Upper lobe of right lung (tissue), 1 donor: ENCODE data around the gene PERCC1. TPM values are rescaled to one million over a fixed set of nuclear protein-coding genes. Genes with fewer than 3 reads are reported as not detected.

Experiments
- ATAC-seq: fragments of 200-7000 bp; cut with Tn5 transposase; one replicate; pipeline ENCODE4 v1.9.1; 2020; ENCODE audit warnings: mild to moderate bottlenecking, moderate library complexity
- DNase-seq: peaks from one replicate; pipeline ENCODE4 v3.0.0-alpha.2; 2020
- H3K27ac ChIP-seq: fragments of 200-600 bp; one replicate; pipeline ENCODE4 v1.8.0; 2022
- H3K27me3 ChIP-seq: fragments of 200-600 bp; one replicate; pipeline ENCODE4 v1.8.0; 2022; ENCODE audit warnings: mild to moderate bottlenecking
- H3K36me3 ChIP-seq: fragments of 200-600 bp; one replicate; pipeline ENCODE4 v1.8.0; 2022
- H3K4me1 ChIP-seq: fragments of 200-600 bp; one replicate; pipeline ENCODE4 v1.8.0; 2022
- H3K4me3 ChIP-seq: fragments of 200-600 bp; one replicate; pipeline ENCODE4 v1.8.0; 2022; ENCODE audit warnings: mild to moderate bottlenecking
- H3K9me3 ChIP-seq: fragments of 200-600 bp; one replicate; pipeline ENCODE4 v1.8.0; 2022
- CTCF ChIP-seq: fragments of 200-600 bp; IDR thresholded peaks from one replicate; pipeline ENCODE4 v1.8.0; 2022; ENCODE audit warnings: antibody characterized with exemption
- intact Hi-C: fragments of 100-400 bp; cut with DNase I; formaldehyde crosslinking; loops from one replicate; pipeline ENCODE4 v1.11.0; 2022
- total RNA-seq: library from RNA; stranded (reverse); fragmentation: NEBNext Ultra II Directional; extraction: Animal tissue kit (Norgen Biotek cat#: 25700); gene quantifications from one replicate; pipeline ENCODE4 v1.2.1, GENCODE V29; 2021
- donor health status: DM: no; HTN: yes; CAD: no; lungs with severe emphysema.

Gene PERCC1
- total RNA-seq, 1 donor from 2014 or later = not detected

DNA sequence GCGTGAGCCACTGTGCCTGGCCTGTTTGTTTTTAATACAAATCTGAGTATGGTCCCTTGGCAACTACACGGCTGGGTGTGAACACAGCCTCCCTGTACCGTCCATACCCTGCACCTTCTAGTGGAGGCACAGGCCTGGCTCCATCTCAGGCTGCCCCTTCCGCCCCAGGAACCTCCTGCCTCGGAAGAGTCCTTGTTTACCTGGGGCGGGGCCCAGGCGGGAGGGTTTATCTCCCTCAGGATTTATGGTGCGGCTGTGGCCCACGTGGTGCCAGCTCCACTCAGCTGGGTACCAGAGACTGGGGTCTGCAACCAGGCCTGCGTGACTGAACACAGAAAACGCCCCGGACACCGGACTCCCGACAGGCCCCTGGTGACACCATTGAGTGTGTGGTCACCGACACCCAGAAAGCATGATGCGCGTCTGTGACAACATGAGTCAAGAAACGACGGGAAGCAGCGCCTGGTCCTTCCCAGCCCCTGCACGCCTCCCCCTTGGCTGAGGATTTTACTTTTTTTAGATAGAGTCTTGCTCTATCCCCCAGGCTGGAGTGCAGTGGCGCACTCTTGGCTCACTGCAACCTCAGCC lies 35.3 kb upstream of the PERCC1 start:
- H3K4me1 ChIP-seq = no peaks in the 10 kb centered on the region
- DNase-seq (no peak), ATAC-seq (no peak)
- H3K4me3 ChIP-seq = no peak overlapping the region
- H3K9me3 ChIP-seq = no peaks in the 10 kb centered on the region
- no peaks in the 10 kb centered on the region for H3K27me3 ChIP-seq
- H3K27ac ChIP-seq = no peak overlapping the region
- intact Hi-C loops = no loop called here
- peaks cover 59% of the 10 kb centered on the region for H3K36me3 ChIP-seq
- TF ChIP-seq CTCF = no peak

- Histone ChIP-seq H3K27me3 (no peaks in the 10 kb centered on the region), H3K4me3 (no peak overlapping the region), H3K27ac (no peak overlapping the region), H3K4me1 (no peaks in the 10 kb centered on the region), H3K9me3 (no peaks in the 10 kb centered on the region), H3K36me3 (peaks cover 67% of the 10 kb centered on the region)
- no peak for TF ChIP-seq CTCF
- intact Hi-C loops = no loop called here
- DNase-seq (no peak), ATAC-seq (no peak)
Measured at GRCh38 chr16:1397779-1398178, 33.1 kb upstream of the PERCC1 start.

- Histone ChIP-seq H3K4me3 (no peak overlapping the region), H3K27me3 (no peaks in the 10 kb centered on the region), H3K36me3 (peaks cover 68% of the 10 kb centered on the region), H3K9me3 (no peaks in the 10 kb centered on the region), H3K27ac (no peak overlapping the region), H3K4me1 (no peaks in the 10 kb centered on the region)
- intact Hi-C loops = no loop called here
- TF ChIP-seq CTCF = no peak
- no peak for ATAC-seq
- DNase-seq = no peak
Measured at GRCh38 chr16:1398351-1398750, 32.5 kb upstream of the PERCC1 start.

GRCh38 chr16:1398826-1399581 lies 31.9 kb upstream of the PERCC1 start:
- peak; percentile 18 for ATAC-seq
- H3K27ac ChIP-seq = no peak overlapping the region
- no peaks in the 10 kb centered on the region for H3K27me3 ChIP-seq
- peaks cover 67% of the 10 kb centered on the region for H3K36me3 ChIP-seq
- intact Hi-C loops = no loop called here
- H3K4me3 ChIP-seq = no peak overlapping the region
- H3K9me3 ChIP-seq = no peaks in the 10 kb centered on the region
- H3K4me1 ChIP-seq = no peaks in the 10 kb centered on the region
- no peak for TF ChIP-seq CTCF
- no peak for DNase-seq

- Histone ChIP-seq H3K27ac (no peak overlapping the region), H3K4me3 (no peak overlapping the region), H3K36me3 (peaks cover 57% of the 10 kb centered on the region), H3K27me3 (no peaks in the 10 kb centered on the region), H3K9me3 (no peaks in the 10 kb centered on the region), H3K4me1 (no peaks in the 10 kb centered on the region)
- intact Hi-C loops = no loop called here
- TF ChIP-seq CTCF = no peak
- no peak for ATAC-seq
- DNase-seq = no peak
Measured at GRCh38 chr16:1401061-1401757, 29.7 kb upstream of the PERCC1 start.
